GM12878 (cell line): ENCODE results near the gene PGM5. TPM values are rescaled to one million over a fixed set of nuclear protein-coding genes. Genes with fewer than 3 reads are reported as not detected.
"Not testable (repeated sequence)": the region's sequence is repeated elsewhere in the genome, so short reads cannot be mapped to it uniquely, and the experiment has no call there.

ENCODE experiments used
- ATAC-seq: fragments of 200-7000 bp; cut with Tn5 transposase; 3 replicates; pipeline ENCODE4 v1.9.1; 2020; ENCODE audit warnings: mild to moderate bottlenecking, moderate library complexity
- BruUV-seq: library from RNA; stranded (reverse); fragments of 400-500 nt; replicated peaks from 2 replicates; lab custom pipeline; 2021; lab: Mats Ljungman, UMichigan
- CTCF ChIA-PET: fragments of 300-600 bp; sonication (Branson Sonifier 250); formaldehyde crosslinking; extraction: SDS; loops from one replicate; lab custom pipeline; 2021; ENCODE audit warnings: inconsistent platforms; lab: Yijun Ruan, JAX
- POLR2A ChIA-PET: fragments of 350-600 bp; formaldehyde crosslinking; extraction: SDS; loops from one replicate; lab custom pipeline; 2021; ENCODE audit warnings: inconsistent platforms; lab: Charles Lee
- RAD21 ChIA-PET: fragments of 300-600 bp; sonication (Branson Sonifier 250); formaldehyde crosslinking; loops from one replicate; lab custom pipeline; 2023; ENCODE audit warnings: antibody characterized with exemption; ENCODE audit not compliant: unreplicated experiment; lab: Charles Lee
- SMC1A ChIA-PET: fragments of 300-600 bp; sonication (Branson Sonifier 250); formaldehyde crosslinking; loops from one replicate; lab custom pipeline; 2023; ENCODE audit not compliant: unreplicated experiment, uncharacterized antibody; lab: Charles Lee
- DNase-seq: peaks from one replicate; pipeline ENCODE4 v3.0.0-alpha.2; 2011; ENCODE audit warnings: low read depth, low spot score
- FAIRE-seq: peaks from 3 replicates; lab custom pipeline; 2011; peaks lifted over from hg19 to GRCh38; lab: Jason Lieb, UNC
- H2AFZ ChIP-seq: 2 replicates; pipeline ENCODE4 v1.6.0; 2011; ENCODE audit warnings: low read depth, low read length, control low read depth; ENCODE audit not compliant: control insufficient read depth
- H3K27ac ChIP-seq: 2 replicates; pipeline ENCODE4 v1.5.1; 2011; ENCODE audit warnings: control low read depth; ENCODE audit not compliant: control insufficient read depth, insufficient read depth
- H3K27me3 ChIP-seq, 2 experiments: replicated peaks in 1 of 2; 2 replicates each; pipeline versions ENCODE4 v1.6.0 to v1.6.1; 2011; ENCODE audit warnings: low read length in 1 of 2; ENCODE audit not compliant: control insufficient read depth in 2 of 2, insufficient read depth in 2 of 2
- H3K36me3 ChIP-seq, 2 experiments: 2 replicates each; pipeline ENCODE4 v1.5.1; 2011; ENCODE audit warnings: low read length in 1 of 2; ENCODE audit not compliant: control insufficient read depth in 2 of 2, insufficient read depth in 2 of 2
- H3K4me1 ChIP-seq: 2 replicates; pipeline ENCODE4 v1.6.1; 2011; ENCODE audit warnings: mild to moderate bottlenecking, low read length, moderate library complexity, mixed read lengths; ENCODE audit not compliant: control insufficient read depth, insufficient read depth
- H3K4me2 ChIP-seq: 2 replicates; pipeline ENCODE4 v1.6.0; 2011; ENCODE audit warnings: control low read depth; ENCODE audit not compliant: control insufficient read depth, insufficient read depth
- H3K4me3 ChIP-seq: fragments of 200-600 bp; sonication (generic); 2 replicates; pipeline ENCODE4 v1.5.1; 2016
- H3K79me2 ChIP-seq: 2 replicates; pipeline ENCODE4 v1.6.0; 2011; ENCODE audit warnings: low read length; ENCODE audit not compliant: control insufficient read depth, insufficient read depth
- H3K9ac ChIP-seq: 2 replicates; pipeline ENCODE4 v1.8.0; 2011; ENCODE audit warnings: low read length, control low read depth, mixed read lengths; ENCODE audit not compliant: control insufficient read depth, insufficient read depth
- H3K9me3 ChIP-seq: replicated peaks from 3 replicates; pipeline ENCODE4 v1.5.1; 2011; ENCODE audit warnings: mild to moderate bottlenecking, low read length; ENCODE audit not compliant: control insufficient read depth, insufficient read depth
- H4K20me1 ChIP-seq: 2 replicates; pipeline ENCODE4 v1.6.0; 2011; ENCODE audit not compliant: control insufficient read depth, insufficient read depth
- WGBS: methylation state at CpG from one replicate; pipeline ENCODE4 v1.1.6; 2016; ENCODE audit warnings: low lambda C conversion rate; ENCODE audit not compliant: insufficient replicate concordance, insufficient coverage; ENCODE audit errors: missing lambda C conversion rate; 5-methylcytosine and 5-hydroxymethylcytosine counted together
- in situ Hi-C: fragments of 300-500 bp; cut with MboI; formaldehyde crosslinking; loops from 9 replicates; pipeline ENCODE4 v1.14.3; 2018; ENCODE audit warnings: mixed read lengths
- intact Hi-C: fragments of 100-400 bp; cut with micrococcal nuclease; formaldehyde crosslinking; loops from one replicate; pipeline ENCODE4 v1.14.2; 2022; ENCODE audit not compliant: unreplicated experiment
- polyA plus RNA-seq, 11 experiments: library from polyadenylated mRNA; depleted of rRNA in 4 of 11; unstranded in 6 of 11; stranded (reverse) in 5 of 11; fragments of >200 nt; fragmentation: Nextera tagmentation in 4 of 11; fragmentation: Illumina TruSeq in 1 of 11; extraction: Ambion mirVana in 4 of 11; extraction: Trizol in 1 of 11; gene quantifications; 1 replicate in 1 of 11; 2 replicates in 10 of 11; pipeline versions ENCODE4 v1.2.1 to v1.2.3, GENCODE V29; 2011 to 2016; ENCODE audit warnings: inconsistent platforms in 2 of 11, missing spikeins in 2 of 11, low read depth in 1 of 11
- total RNA-seq, 4 experiments: library from RNA; depleted of rRNA in 3 of 4; stranded (reverse); fragments of >200 nt in 3 of 4; fragmentation: Illumina TruSeq in 1 of 4; extraction: Trizol in 1 of 4; gene quantifications; 2 replicates each; pipeline versions ENCODE4 v1.2.1 to v1.2.3, GENCODE V29; 2013 to 2021

The PGM5 gene
- total and polyA plus RNA-seq, 10 of the 15 experiments (the other 5 are each of a cell fraction or from before 2014, with no cell fraction given) = 0.28 to 0.73 TPM; not detected in 8

DNA sequence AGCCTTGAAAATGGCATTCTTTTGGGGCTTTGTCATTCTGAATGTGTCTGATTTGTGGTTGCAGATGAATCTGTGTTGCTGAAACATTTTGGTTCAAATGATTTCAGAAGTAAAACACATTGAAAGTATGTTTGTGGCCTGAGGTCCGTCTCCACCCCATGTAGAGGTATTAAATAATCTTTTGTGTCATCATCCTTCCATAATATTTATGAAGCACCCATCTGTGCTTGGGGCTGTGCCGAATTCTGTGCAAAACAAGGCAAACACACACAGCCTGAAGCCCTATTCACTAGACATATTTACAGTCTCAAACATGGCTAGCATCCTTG lies 40.6 kb downstream of the PGM5 start:
- POLR2A ChIA-PET = not testable (repeated sequence)

DNA sequence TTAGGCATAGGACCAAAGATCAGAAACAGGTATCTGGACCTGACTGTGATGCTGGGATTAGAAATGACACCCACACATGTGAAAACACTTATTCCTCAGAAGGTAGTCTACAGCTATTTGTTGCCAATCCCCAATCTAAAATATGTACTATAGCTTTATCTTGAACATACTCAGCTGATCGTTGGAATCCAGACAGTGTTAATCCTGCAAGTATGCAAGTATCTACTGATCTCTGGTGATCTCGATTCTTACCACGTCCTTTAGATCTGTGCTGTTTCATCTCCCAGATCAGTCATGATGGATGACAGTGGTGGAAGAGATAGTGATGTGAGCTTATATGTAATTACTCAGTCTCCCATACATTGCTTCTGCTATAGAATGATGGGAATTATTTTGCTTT lies 41.4 kb downstream of the PGM5 start:
- FAIRE-seq = not testable (repeated sequence)

More for the DNA sequence above, 40.6 kb downstream of the PGM5 start:
- H3K79me2 ChIP-seq, in situ Hi-C loops, H3K9me3 ChIP-seq, intact Hi-C loops, FAIRE-seq, ATAC-seq, H3K27ac ChIP-seq, BruUV-seq, H3K4me1 ChIP-seq, H3K27me3 ChIP-seq, CTCF ChIA-PET, H2AFZ ChIP-seq, H4K20me1 ChIP-seq, RAD21 ChIA-PET, H3K4me3 ChIP-seq, DNase-seq, H3K4me2 ChIP-seq, SMC1A ChIA-PET, H3K9ac ChIP-seq, H3K36me3 ChIP-seq: not testable (repeated sequence)
- WGBS = 7% methylated on average over 2 of the region's 2 CpGs

DNA sequence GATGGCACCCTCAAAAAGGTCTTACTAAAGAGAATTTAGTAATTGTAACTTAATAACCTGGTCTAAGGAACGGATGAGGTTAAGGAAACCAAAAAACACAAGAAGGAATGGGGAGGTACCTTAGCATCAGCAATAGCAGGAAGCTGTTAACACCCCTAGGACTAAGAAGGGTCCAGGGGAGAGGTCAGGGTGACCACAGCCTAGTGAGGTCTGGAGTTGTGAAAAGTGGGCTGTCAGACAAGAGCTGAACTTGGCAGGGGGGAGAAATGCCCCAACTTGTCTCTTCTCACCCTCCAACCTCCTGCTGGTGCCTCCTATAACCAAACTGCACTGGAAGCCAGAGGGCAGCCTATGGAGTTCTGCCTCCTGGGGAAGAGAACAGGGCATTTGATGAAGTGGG lies 41.9 kb downstream of the PGM5 start:
- DNase-seq, SMC1A ChIA-PET, H2AFZ ChIP-seq, H3K36me3 ChIP-seq, CTCF ChIA-PET, RAD21 ChIA-PET, in situ Hi-C loops, H3K27ac ChIP-seq, H3K9ac ChIP-seq, POLR2A ChIA-PET, H3K9me3 ChIP-seq, H3K79me2 ChIP-seq, intact Hi-C loops, FAIRE-seq, H3K4me2 ChIP-seq, H3K4me1 ChIP-seq, ATAC-seq, BruUV-seq, H3K4me3 ChIP-seq, H3K27me3 ChIP-seq, H4K20me1 ChIP-seq: not testable (repeated sequence)
- WGBS = 0% methylated on average over 1 of the region's 1 CpG

More for the DNA sequence above, 41.4 kb downstream of the PGM5 start:
- H3K9me3 ChIP-seq, intact Hi-C loops, ATAC-seq, H3K4me3 ChIP-seq, H3K36me3 ChIP-seq, CTCF ChIA-PET, SMC1A ChIA-PET, POLR2A ChIA-PET, DNase-seq, H3K4me1 ChIP-seq, H3K27ac ChIP-seq, BruUV-seq, H3K9ac ChIP-seq, H4K20me1 ChIP-seq, H3K79me2 ChIP-seq, H2AFZ ChIP-seq, H3K27me3 ChIP-seq, RAD21 ChIA-PET, H3K4me2 ChIP-seq, in situ Hi-C loops: not testable (repeated sequence)
- WGBS = 16% methylated on average over 3 of the region's 3 CpGs

DNA sequence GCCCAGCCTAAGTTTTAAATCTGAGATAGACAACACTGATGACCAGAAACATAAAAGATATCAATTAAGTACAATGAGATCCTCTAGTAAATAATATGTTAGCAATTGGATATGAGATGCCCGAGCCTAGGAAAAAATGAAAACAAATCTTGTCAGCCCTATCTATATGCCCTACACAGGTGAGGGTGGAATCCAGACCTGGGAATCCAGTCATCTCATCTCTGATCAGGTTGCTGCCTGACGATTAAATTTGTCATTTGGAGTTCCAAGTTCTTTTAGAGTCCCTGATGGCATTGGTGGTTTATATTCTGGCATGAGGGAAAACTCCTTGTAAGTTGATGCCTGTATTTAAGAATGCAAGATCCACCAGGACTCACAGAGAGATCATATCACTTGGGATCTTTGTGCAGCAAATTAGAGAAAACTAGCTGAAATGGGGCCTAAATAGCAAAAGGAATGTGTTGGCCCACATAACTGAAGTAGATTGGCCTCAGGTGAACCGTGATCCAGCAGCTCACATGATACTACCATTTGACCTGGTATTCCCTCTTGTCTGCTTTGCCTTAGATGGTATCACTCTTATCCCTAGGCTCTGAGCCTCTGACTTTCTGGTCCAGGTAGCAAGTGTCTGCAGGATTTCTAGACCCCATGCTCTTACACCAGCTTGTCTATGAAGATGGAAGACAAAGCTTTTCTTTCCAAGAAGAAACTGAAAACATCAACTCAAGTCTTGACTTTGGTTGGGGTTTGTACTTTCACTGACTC lies 48.2 kb downstream of the PGM5 start:
- H3K36me3 ChIP-seq, H3K27me3 ChIP-seq, SMC1A ChIA-PET, BruUV-seq, H3K79me2 ChIP-seq, POLR2A ChIA-PET, CTCF ChIA-PET, H3K4me1 ChIP-seq, H3K4me3 ChIP-seq, H4K20me1 ChIP-seq, DNase-seq, H3K9ac ChIP-seq, H3K27ac ChIP-seq, in situ Hi-C loops, H2AFZ ChIP-seq, RAD21 ChIA-PET, H3K9me3 ChIP-seq, H3K4me2 ChIP-seq, intact Hi-C loops, ATAC-seq, FAIRE-seq: not testable (repeated sequence)
- WGBS = 13% methylated on average over 3 of the region's 3 CpGs
